GM18517 (cell line): Measurements from ENCODE around the gene CCDC117.
"Not testable (repeated sequence)": the region's sequence is repeated elsewhere in the genome, so short reads cannot be mapped to it uniquely, and the experiment has no call there.

Source experiments
- ATAC-seq: cut with Tn5 transposase; IDR thresholded peaks from one replicate; pipeline ENCODE4 v1.9.1; 2021; ENCODE audit warnings: mild to moderate bottlenecking, moderate library complexity; ENCODE audit not compliant: unreplicated experiment

The CCDC117 gene

GRCh38 chr22:28772633-28773460 is at the start of gene CCDC117:
TSS of gene CCDC117 (plus strand) at chr22:28772695. CDS start at chr22:28772850, 155 bp downstream.
- ATAC-seq: peak; percentile 88

GRCh38 chr22:28728002-28728401 is 44.5 kb upstream of the CCDC117 start:
- ATAC-seq: no peak

GRCh38 chr22:28728621-28729313 is 43.7 kb upstream of the CCDC117 start:
- ATAC-seq: no peak

GRCh38 chr22:28730179-28730578 is 42.3 kb upstream of the CCDC117 start:
- no peak for ATAC-seq

GRCh38 chr22:28734393-28734792 is 38.1 kb upstream of the CCDC117 start:
- no peak for ATAC-seq

GRCh38 chr22:28736301-28737155 is 36.0 kb upstream of the CCDC117 start:
- ATAC-seq: no peak

GRCh38 chr22:28737701-28738100 is 34.8 kb upstream of the CCDC117 start:
- no peak for ATAC-seq

GRCh38 chr22:28738876-28739275 is 33.6 kb upstream of the CCDC117 start:
- not testable (repeated sequence) for ATAC-seq

GRCh38 chr22:28741200-28741784 is 31.2 kb upstream of the CCDC117 start:
- no peak for ATAC-seq

- peak; percentile 95 for ATAC-seq
Observed at GRCh38 chr22:28741785-28742561, 30.5 kb upstream of the CCDC117 start, which contains the start of the genes CHEK2 and HSCB. TSS of gene CHEK2 (minus strand) at chr22:28741820. CDS start at chr22:28734721, 7,099 bp downstream. TSS of gene HSCB (plus strand) at chr22:28742039. CDS start at chr22:28742096, 57 bp downstream.

GRCh38 chr22:28742562-28742962 is 29.9 kb upstream of the CCDC117 start:
- ATAC-seq: peak; percentile 4

- ATAC-seq: no peak
Observed at GRCh38 chr22:28743852-28744251, 28.6 kb upstream of the CCDC117 start.

GRCh38 chr22:28750471-28750881 is 22.0 kb upstream of the CCDC117 start:
- ATAC-seq: no peak

GRCh38 chr22:28754512-28754911 is 18.0 kb upstream of the CCDC117 start:
- ATAC-seq: not testable (repeated sequence)

- no peak for ATAC-seq
Observed at GRCh38 chr22:28759861-28760560, 12.5 kb upstream of the CCDC117 start.

- no peak for ATAC-seq
Observed at GRCh38 chr22:28761449-28761755, 11.1 kb upstream of the CCDC117 start.

GRCh38 chr22:28762000-28762399 is 10.5 kb upstream of the CCDC117 start:
- ATAC-seq: not testable (repeated sequence)

- ATAC-seq: no peak
Observed at GRCh38 chr22:28766628-28767027, 5.9 kb upstream of the CCDC117 start.

GRCh38 chr22:28768701-28769393 is 3.6 kb upstream of the CCDC117 start:
- no peak for ATAC-seq
